Tongue (tissue), 2 donors: ENCODE data around the gene MYOD1. TPM values are rescaled to one million over a fixed set of nuclear protein-coding genes. Genes with fewer than 3 reads are reported as not detected.

Source experiments
- DNase-seq: peaks from one replicate; pipeline ENCODE4 v3.0.0-alpha.2; 2015
- total RNA-seq: library from RNA; depleted of rRNA; stranded (reverse); fragments of >200 nt; gene quantifications from one replicate; pipeline ENCODE4 v1.2.3, GENCODE V29; 2014

MYOD1 gene
- total RNA-seq, 1 donor from 2014 or later = 31.8 TPM

- DNase-seq = no peak
These were observed 52.0 kb downstream of the MYOD1 start for GRCh38 chr11:17771415-17771814.

Other genes starting within 250 kb of the MYOD1 start
- 7.8 TPM for gene ABCC8, start 242.7 kb upstream of the MYOD1 start, total RNA-seq
- 4.3 TPM for gene USH1C, start 175.2 kb upstream of the MYOD1 start, total RNA-seq
- under 0.01 TPM for gene OTOG, start 172.3 kb upstream of the MYOD1 start, total RNA-seq
- gene KCNC1, start 15.2 kb downstream of the MYOD1 start, total RNA-seq = 0.21 TPM